Liver (tissue), 9 donors: ENCODE results near the gene SPART. TPM values are rescaled to one million over a fixed set of nuclear protein-coding genes. Genes with fewer than 3 reads are reported as not detected.

Experiments
- DNase-seq: peaks from one replicate; pipeline ENCODE4 v3.0.0-alpha.2; 2017; ENCODE audit warnings: low spot score
- H3K27ac ChIP-seq, 2 donors: one replicate each; pipeline ENCODE4 v1.7.0; 2013; ENCODE audit warnings: inconsistent platforms in 2 of 2, low read length in 2 of 2, control low read depth in 1 of 2, low read depth in 1 of 2, mild to moderate bottlenecking in 1 of 2
- H3K27me3 ChIP-seq, 4 donors: one replicate each; pipeline versions ENCODE4 v1.6.1 to v1.7.0; 2013; ENCODE audit warnings: low read length in 3 of 4, inconsistent platforms in 1 of 4, mild to moderate bottlenecking in 1 of 4, moderate library complexity in 1 of 4; ENCODE audit not compliant: control insufficient read depth in 4 of 4, insufficient read depth in 4 of 4
- H3K36me3 ChIP-seq, 4 donors: one replicate each; pipeline versions ENCODE4 v1.6.1 to v1.7.0; 2013; ENCODE audit warnings: low read length in 3 of 4, mild to moderate bottlenecking in 3 of 4, low read depth in 1 of 4, moderate library complexity in 1 of 4; ENCODE audit not compliant: control insufficient read depth in 4 of 4, insufficient read depth in 3 of 4
- H3K4me1 ChIP-seq, 4 donors: one replicate each; pipeline versions ENCODE4 v1.6.1 to v1.7.0; 2013; ENCODE audit warnings: low read length in 3 of 4, mild to moderate bottlenecking in 3 of 4, moderate library complexity in 1 of 4; ENCODE audit not compliant: control insufficient read depth in 4 of 4, insufficient read depth in 4 of 4
- H3K4me3 ChIP-seq, 3 donors: one replicate each; pipeline versions ENCODE4 v1.6.1 to v1.7.0; 2013; ENCODE audit warnings: low read length in 3 of 3, control low read depth in 1 of 3, low read depth in 1 of 3, mild to moderate bottlenecking in 1 of 3
- H3K9ac ChIP-seq, 2 donors: one replicate each; pipeline ENCODE4 v1.7.0; 2013; ENCODE audit warnings: low read length in 2 of 2, mild to moderate bottlenecking in 2 of 2, moderate library complexity in 2 of 2, control low read depth in 1 of 2, low read depth in 1 of 2
- H3K9me3 ChIP-seq, 4 donors: one replicate each; pipeline versions ENCODE4 v1.6.1 to v1.7.0; 2013; ENCODE audit warnings: low read length in 3 of 4; ENCODE audit not compliant: control insufficient read depth in 4 of 4
- EGR1 ChIP-seq, 2 donors: IDR thresholded peaks; 2 replicates each; pipeline ENCODE4 v1.6.1; 2016 to 2018; ENCODE audit warnings: antibody characterized with exemption in 2 of 2, low read depth in 2 of 2
- FOXA1 ChIP-seq: IDR thresholded peaks from 2 replicates; pipeline ENCODE4 v1.6.1; 2016; ENCODE audit warnings: antibody characterized with exemption
- FOXA2 ChIP-seq: IDR thresholded peaks from 2 replicates; pipeline ENCODE4 v1.6.1; 2016; ENCODE audit warnings: antibody characterized with exemption
- GABPA ChIP-seq, 2 donors: IDR thresholded peaks in 1 of 2; conservative IDR thresholded peaks in 1 of 2; 2 replicates each; pipeline ENCODE4 v1.6.1; 2016; ENCODE audit warnings: antibody characterized with exemption in 2 of 2, mild to moderate bottlenecking in 1 of 2, moderate library complexity in 1 of 2
- HNF4A ChIP-seq, 2 donors: conservative IDR thresholded peaks; 2 replicates each; pipeline ENCODE4 v1.6.1; 2016; ENCODE audit warnings: antibody characterized with exemption in 2 of 2, mild to moderate bottlenecking in 2 of 2
- HNF4G ChIP-seq: IDR thresholded peaks from 2 replicates; pipeline ENCODE4 v1.6.1; 2016; ENCODE audit warnings: antibody characterized with exemption
- JUND ChIP-seq, 2 donors: IDR thresholded peaks; 2 replicates each; pipeline ENCODE4 v1.6.1; 2016; ENCODE audit warnings: antibody characterized with exemption in 2 of 2
- NR2F2 ChIP-seq: IDR thresholded peaks from 2 replicates; pipeline ENCODE4 v1.6.1; 2016; ENCODE audit warnings: antibody characterized with exemption
- RAD21 ChIP-seq, 2 donors: IDR thresholded peaks; 2 replicates each; pipeline ENCODE4 v1.6.1; 2016; ENCODE audit warnings: antibody characterized with exemption in 2 of 2, mild to moderate bottlenecking in 2 of 2
- RXRA ChIP-seq, 2 donors: IDR thresholded peaks; 2 replicates each; pipeline ENCODE4 v1.6.1; 2017 to 2018; ENCODE audit warnings: antibody characterized with exemption in 2 of 2, mild to moderate bottlenecking in 1 of 2
- SP1 ChIP-seq: IDR thresholded peaks from 2 replicates; pipeline ENCODE4 v1.6.1; 2018; ENCODE audit warnings: antibody characterized with exemption, mild to moderate bottlenecking
- TAF1 ChIP-seq: conservative IDR thresholded peaks from 2 replicates; pipeline ENCODE4 v1.6.1; 2016; ENCODE audit warnings: antibody characterized with exemption, mild to moderate bottlenecking
- YY1 ChIP-seq: IDR thresholded peaks from 2 replicates; pipeline ENCODE4 v1.6.1; 2016; ENCODE audit warnings: antibody characterized with exemption, mild to moderate bottlenecking
- WGBS: extraction: QIAGEN DNeasy Blood & Tissue Kit; methylation state at CpG from one replicate; pipeline ENCODE4 v1.1.7; 2013; 5-methylcytosine and 5-hydroxymethylcytosine counted together
- polyA plus RNA-seq, 2 donors: library from polyadenylated mRNA; stranded (reverse) in 1 of 2; unstranded in 1 of 2; fragments of 200-250 nt in 1 of 2; fragments of >200 nt in 1 of 2; fragmentation: Nextera tagmentation in 1 of 2; extraction: Ambion mirVana in 1 of 2; gene quantifications; one replicate each; pipeline versions ENCODE4 v1.2.1 to v1.2.3, GENCODE V29; 2013 to 2015
- total RNA-seq, 2 donors: library from RNA; depleted of rRNA; stranded (reverse); fragments of >200 nt; gene quantifications; one replicate each; pipeline ENCODE4 v1.2.3, GENCODE V29; 2014
- TF ChIP-seq, protein P1 (sequence below): IDR thresholded peaks from 2 replicates; pipeline ENCODE4 v1.6.1; 2016; ENCODE audit warnings: antibody characterized with exemption
- TF ChIP-seq, protein P2 (sequence below): IDR thresholded peaks from 2 replicates; pipeline ENCODE4 v1.6.1; 2016; ENCODE audit warnings: antibody characterized with exemption, mild to moderate bottlenecking
- TF ChIP-seq, protein P3 (sequence below): IDR thresholded peaks from 2 replicates; pipeline ENCODE4 v1.6.1; 2016; ENCODE audit warnings: antibody characterized with exemption
- TF ChIP-seq, protein P4 (sequence below): IDR thresholded peaks from 2 replicates; pipeline ENCODE4 v1.6.1; 2016; ENCODE audit warnings: antibody characterized with exemption
- TF ChIP-seq, protein P5 (sequence below): fragments of 150-350 bp; IDR thresholded peaks from 2 replicates; pipeline ENCODE4 v1.5.1; 2017; ENCODE audit warnings: improper control_type of control experiment, low read depth, low read length; ENCODE audit not compliant: missing input control
- donor health status: healthy.
- donor health status: healthy.
- donor health status: healthy.
- donor health status: healthy.
- donor health status: healthy.

Gene SPART
- total and polyA plus RNA-seq, 4 donors: 6.9 to 15.3 (median 11.0) TPM

DNA sequence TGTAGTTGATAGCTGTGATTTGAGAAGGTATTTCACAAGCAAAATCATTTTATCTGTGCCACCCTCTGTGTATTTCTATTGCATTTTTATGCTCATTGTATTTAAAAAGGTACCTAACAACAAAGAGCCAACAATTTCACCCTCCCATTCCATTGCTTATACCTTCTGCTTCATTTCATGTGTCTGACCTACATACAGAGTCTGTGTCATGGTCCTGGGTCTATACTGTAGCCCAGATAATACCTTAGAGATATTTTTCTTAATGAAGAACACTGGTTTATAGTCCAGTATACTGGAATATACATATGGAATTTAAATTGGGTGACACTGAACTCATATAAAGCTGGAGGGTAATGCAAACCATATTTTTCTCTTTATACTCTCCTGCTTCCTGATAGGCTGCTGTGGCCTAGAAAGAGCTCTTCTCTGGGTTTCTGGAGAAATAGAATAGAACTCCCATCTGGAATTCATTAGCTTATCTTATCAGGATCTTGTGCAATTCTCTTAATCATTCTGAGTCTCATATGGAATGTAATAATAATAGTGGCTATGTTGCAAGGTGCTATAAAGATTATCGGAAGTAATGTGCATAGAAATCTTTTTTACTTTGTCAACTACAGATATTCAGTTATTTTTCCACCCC lies 31.8 kb upstream of the SPART start:
- DNase-seq: no peak
- Histone ChIP-seq H3K36me3 (no peaks in the 10 kb centered on the region), H3K4me3 (no peak overlapping the region), H3K27me3 (no peaks in the 10 kb centered on the region), H3K9ac (no peak overlapping the region), H3K9me3 (no peaks in the 10 kb centered on the region), H3K27ac (no peak overlapping the region), H3K4me1 (peaks cover 0 to 17% (median 8%) of the 10 kb centered on the region in 4 donors)
- 98% methylated on average over 1 of the region's 1 CpG for WGBS
- TF ChIP-seq EGR1 (IDR thresholded peaks at IDR 0.05; ENCODE audit: low read depth in 2 of 2) (no peak), RXRA (IDR thresholded peaks at IDR 0.05) (no peak)
- TF ChIP-seq, protein P1, sequence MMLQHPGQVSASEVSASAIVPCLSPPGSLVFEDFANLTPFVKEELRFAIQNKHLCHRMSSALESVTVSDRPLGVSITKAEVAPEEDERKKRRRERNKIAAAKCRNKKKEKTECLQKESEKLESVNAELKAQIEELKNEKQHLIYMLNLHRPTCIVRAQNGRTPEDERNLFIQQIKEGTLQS: no peak

DNA sequence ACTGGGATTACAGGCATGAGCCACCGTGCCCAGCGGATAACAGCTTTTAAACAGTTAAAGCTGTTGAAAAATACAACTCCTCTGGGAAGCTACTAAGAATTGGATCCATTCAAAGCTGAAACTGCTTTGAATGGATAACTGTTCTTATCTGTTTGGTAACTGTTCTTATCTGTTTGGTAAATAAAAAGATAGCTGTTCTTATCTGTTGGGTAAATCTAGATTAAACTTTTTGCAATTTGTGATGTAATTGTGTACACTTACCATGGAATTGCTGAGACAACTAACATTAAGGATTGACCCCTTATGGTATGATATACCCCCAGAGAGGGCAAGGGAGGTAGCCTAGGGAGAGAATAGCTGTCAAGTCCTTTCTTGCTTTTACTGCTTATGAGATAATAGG lies 27.9 kb upstream of the SPART start:
- no peaks in the 10 kb centered on the region for H3K27me3 ChIP-seq
- no peak overlapping the region for H3K27ac ChIP-seq
- H3K4me3 ChIP-seq: no peak overlapping the region
- no peak overlapping the region for H3K9ac ChIP-seq
- DNase-seq: no peak
- H3K4me1 ChIP-seq: peaks cover 3 to 30% (median 17%) of the 10 kb centered on the region in 4 donors
- no peaks in the 10 kb centered on the region for H3K36me3 ChIP-seq
- WGBS: 39% methylated on average over 2 of the region's 2 CpGs
- H3K9me3 ChIP-seq: no peaks in the 10 kb centered on the region
- TF ChIP-seq, protein P2, sequence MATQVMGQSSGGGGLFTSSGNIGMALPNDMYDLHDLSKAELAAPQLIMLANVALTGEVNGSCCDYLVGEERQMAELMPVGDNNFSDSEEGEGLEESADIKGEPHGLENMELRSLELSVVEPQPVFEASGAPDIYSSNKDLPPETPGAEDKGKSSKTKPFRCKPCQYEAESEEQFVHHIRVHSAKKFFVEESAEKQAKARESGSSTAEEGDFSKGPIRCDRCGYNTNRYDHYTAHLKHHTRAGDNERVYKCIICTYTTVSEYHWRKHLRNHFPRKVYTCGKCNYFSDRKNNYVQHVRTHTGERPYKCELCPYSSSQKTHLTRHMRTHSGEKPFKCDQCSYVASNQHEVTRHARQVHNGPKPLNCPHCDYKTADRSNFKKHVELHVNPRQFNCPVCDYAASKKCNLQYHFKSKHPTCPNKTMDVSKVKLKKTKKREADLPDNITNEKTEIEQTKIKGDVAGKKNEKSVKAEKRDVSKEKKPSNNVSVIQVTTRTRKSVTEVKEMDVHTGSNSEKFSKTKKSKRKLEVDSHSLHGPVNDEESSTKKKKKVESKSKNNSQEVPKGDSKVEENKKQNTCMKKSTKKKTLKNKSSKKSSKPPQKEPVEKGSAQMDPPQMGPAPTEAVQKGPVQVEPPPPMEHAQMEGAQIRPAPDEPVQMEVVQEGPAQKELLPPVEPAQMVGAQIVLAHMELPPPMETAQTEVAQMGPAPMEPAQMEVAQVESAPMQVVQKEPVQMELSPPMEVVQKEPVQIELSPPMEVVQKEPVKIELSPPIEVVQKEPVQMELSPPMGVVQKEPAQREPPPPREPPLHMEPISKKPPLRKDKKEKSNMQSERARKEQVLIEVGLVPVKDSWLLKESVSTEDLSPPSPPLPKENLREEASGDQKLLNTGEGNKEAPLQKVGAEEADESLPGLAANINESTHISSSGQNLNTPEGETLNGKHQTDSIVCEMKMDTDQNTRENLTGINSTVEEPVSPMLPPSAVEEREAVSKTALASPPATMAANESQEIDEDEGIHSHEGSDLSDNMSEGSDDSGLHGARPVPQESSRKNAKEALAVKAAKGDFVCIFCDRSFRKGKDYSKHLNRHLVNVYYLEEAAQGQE: peak; percentile 14
- TF ChIP-seq SP1: no peak
- peak in 1 of 2 donors; percentile 48 for TF ChIP-seq HNF4A (conservative IDR thresholded peaks at IDR 0.05)
- peak; percentile 28 for TF ChIP-seq FOXA2
- TF ChIP-seq, protein P3, sequence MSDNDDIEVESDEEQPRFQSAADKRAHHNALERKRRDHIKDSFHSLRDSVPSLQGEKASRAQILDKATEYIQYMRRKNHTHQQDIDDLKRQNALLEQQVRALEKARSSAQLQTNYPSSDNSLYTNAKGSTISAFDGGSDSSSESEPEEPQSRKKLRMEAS: no peak
- TF ChIP-seq TAF1: no peak
- TF ChIP-seq NR2F2: no peak
- peak in 1 of 2 donors; percentile 16 for TF ChIP-seq RAD21 (IDR thresholded peaks at IDR 0.05)
- TF ChIP-seq RXRA (IDR thresholded peaks at IDR 0.05): peak in 1 of 2 donors; percentile 65
- TF ChIP-seq, protein P4, sequence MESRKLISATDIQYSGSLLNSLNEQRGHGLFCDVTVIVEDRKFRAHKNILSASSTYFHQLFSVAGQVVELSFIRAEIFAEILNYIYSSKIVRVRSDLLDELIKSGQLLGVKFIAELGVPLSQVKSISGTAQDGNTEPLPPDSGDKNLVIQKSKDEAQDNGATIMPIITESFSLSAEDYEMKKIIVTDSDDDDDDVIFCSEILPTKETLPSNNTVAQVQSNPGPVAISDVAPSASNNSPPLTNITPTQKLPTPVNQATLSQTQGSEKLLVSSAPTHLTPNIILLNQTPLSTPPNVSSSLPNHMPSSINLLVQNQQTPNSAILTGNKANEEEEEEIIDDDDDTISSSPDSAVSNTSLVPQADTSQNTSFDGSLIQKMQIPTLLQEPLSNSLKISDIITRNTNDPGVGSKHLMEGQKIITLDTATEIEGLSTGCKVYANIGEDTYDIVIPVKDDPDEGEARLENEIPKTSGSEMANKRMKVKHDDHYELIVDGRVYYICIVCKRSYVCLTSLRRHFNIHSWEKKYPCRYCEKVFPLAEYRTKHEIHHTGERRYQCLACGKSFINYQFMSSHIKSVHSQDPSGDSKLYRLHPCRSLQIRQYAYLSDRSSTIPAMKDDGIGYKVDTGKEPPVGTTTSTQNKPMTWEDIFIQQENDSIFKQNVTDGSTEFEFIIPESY: peak; percentile 44
- TF ChIP-seq GABPA (IDR thresholded peaks at IDR 0.05 in 1 of 2, conservative IDR thresholded peaks at IDR 0.05 in 1 of 2): no peak
- TF ChIP-seq, protein P1: no peak
- TF ChIP-seq, protein P5, sequence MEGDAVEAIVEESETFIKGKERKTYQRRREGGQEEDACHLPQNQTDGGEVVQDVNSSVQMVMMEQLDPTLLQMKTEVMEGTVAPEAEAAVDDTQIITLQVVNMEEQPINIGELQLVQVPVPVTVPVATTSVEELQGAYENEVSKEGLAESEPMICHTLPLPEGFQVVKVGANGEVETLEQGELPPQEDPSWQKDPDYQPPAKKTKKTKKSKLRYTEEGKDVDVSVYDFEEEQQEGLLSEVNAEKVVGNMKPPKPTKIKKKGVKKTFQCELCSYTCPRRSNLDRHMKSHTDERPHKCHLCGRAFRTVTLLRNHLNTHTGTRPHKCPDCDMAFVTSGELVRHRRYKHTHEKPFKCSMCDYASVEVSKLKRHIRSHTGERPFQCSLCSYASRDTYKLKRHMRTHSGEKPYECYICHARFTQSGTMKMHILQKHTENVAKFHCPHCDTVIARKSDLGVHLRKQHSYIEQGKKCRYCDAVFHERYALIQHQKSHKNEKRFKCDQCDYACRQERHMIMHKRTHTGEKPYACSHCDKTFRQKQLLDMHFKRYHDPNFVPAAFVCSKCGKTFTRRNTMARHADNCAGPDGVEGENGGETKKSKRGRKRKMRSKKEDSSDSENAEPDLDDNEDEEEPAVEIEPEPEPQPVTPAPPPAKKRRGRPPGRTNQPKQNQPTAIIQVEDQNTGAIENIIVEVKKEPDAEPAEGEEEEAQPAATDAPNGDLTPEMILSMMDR: no peak
- peak in 1 of 2 donors; percentile 61 for TF ChIP-seq JUND (IDR thresholded peaks at IDR 0.05)
- peak; percentile 58 for TF ChIP-seq FOXA1
- no peak for TF ChIP-seq HNF4G
- peak; percentile 31 for TF ChIP-seq YY1
- no peak for TF ChIP-seq EGR1 (IDR thresholded peaks at IDR 0.05; ENCODE audit: low read depth in 2 of 2)
